H1 (cell line): ENCODE results near the gene LTN1. TPM values are rescaled to one million over a fixed set of nuclear protein-coding genes. Genes with fewer than 3 reads are reported as not detected.

ENCODE experiments used
- CTCF ChIA-PET: fragments of 300-600 bp; sonication (Branson Sonifier 250); formaldehyde crosslinking; loops from one replicate; lab custom pipeline; 2021; ENCODE audit not compliant: partially characterized antibody; lab: Charles Lee
- POLR2A ChIA-PET: fragments of 300-600 bp; sonication (Branson Sonifier 250); formaldehyde crosslinking; loops from one replicate; lab custom pipeline; 2021; ENCODE audit warnings: inconsistent platforms; ENCODE audit not compliant: partially characterized antibody; lab: Charles Lee
- DNase-seq, 2 experiments: peaks; one replicate each; pipeline versions ENCODE4 v3.0.0 to v3.0.0-alpha.2; 2010 to 2022; ENCODE audit warnings: low spot score in 2 of 2, low read depth in 1 of 2, mixed read lengths in 1 of 2
- FAIRE-seq: peaks from 2 replicates; lab custom pipeline; 2011; peaks lifted over from hg19 to GRCh38; lab: Jason Lieb, UNC
- H2AFZ ChIP-seq: 2 replicates; pipeline ENCODE4 v1.8.1; 2012; ENCODE audit warnings: low read length, inconsistent platforms
- H2AK5ac ChIP-seq: 2 replicates; pipeline ENCODE4 v1.6.1; 2013; ENCODE audit warnings: low read depth, low read length
- H2BK120ac ChIP-seq: replicated peaks from 2 replicates; pipeline ENCODE3; 2013; ENCODE audit warnings: low read depth, low read length, inconsistent platforms
- H2BK12ac ChIP-seq: 2 replicates; pipeline ENCODE4 v1.6.1; 2013; ENCODE audit warnings: low read depth, low read length
- H2BK15ac ChIP-seq: 2 replicates; pipeline ENCODE4 v1.6.1; 2013; ENCODE audit warnings: low read length
- H2BK20ac ChIP-seq: 2 replicates; pipeline ENCODE4 v1.6.1; 2013; ENCODE audit warnings: low read length
- H2BK5ac ChIP-seq: 2 replicates; pipeline ENCODE4 v1.6.1; 2013; ENCODE audit warnings: low read depth, low read length
- H3K14ac ChIP-seq: 2 replicates; pipeline ENCODE4 v1.6.1; 2013; ENCODE audit warnings: inconsistent platforms; ENCODE audit not compliant: insufficient read length
- H3K18ac ChIP-seq: 2 replicates; pipeline ENCODE4 v1.6.1; 2013; ENCODE audit warnings: low read length; ENCODE audit errors: extremely low read depth
- H3K23ac ChIP-seq: 2 replicates; pipeline ENCODE4 v1.6.1; 2013; ENCODE audit warnings: inconsistent platforms; ENCODE audit not compliant: insufficient read length
- H3K23me2 ChIP-seq: 2 replicates; pipeline ENCODE4 v1.6.1; 2013; ENCODE audit warnings: low read depth, low read length
- H3K27ac ChIP-seq: 2 replicates; pipeline ENCODE4 v1.6.1; 2011; ENCODE audit warnings: low read depth, low read length, inconsistent platforms
- H3K27me3 ChIP-seq, 4 experiments: replicated peaks in 1 of 4; 1 replicate in 1 of 4; 2 replicates in 3 of 4; pipeline versions ENCODE4 v1.6.1 to v1.8.1; 2011 to 2013; ENCODE audit warnings: low read length in 3 of 4, mild to moderate bottlenecking in 3 of 4, inconsistent platforms in 2 of 4, mixed read lengths in 2 of 4, moderate library complexity in 1 of 4; ENCODE audit not compliant: control insufficient read depth in 3 of 4, insufficient read depth in 3 of 4; ENCODE audit errors: extremely low read depth in 1 of 4
- H3K36me3 ChIP-seq, 4 experiments: 2 replicates each; pipeline versions ENCODE4 v1.6.1 to v1.8.1; 2011 to 2013; ENCODE audit warnings: mild to moderate bottlenecking in 4 of 4, low read length in 3 of 4, moderate library complexity in 2 of 4, control low read depth in 1 of 4, inconsistent platforms in 1 of 4; ENCODE audit not compliant: insufficient read depth in 4 of 4, control insufficient read depth in 2 of 4
- H3K4ac ChIP-seq: replicated peaks from 2 replicates; pipeline ENCODE3; 2013; ENCODE audit warnings: low read length, low read depth, mixed read lengths, inconsistent platforms; ENCODE audit not compliant: insufficient read length
- H3K4me1 ChIP-seq, 4 experiments: replicated peaks in 1 of 4; 1 replicate in 1 of 4; 2 replicates in 3 of 4; pipeline versions ENCODE4 v1.6.1 to v1.8.1; 2011 to 2013; ENCODE audit warnings: low read length in 3 of 4, inconsistent platforms in 2 of 4, mixed read lengths in 1 of 4; ENCODE audit not compliant: insufficient read depth in 4 of 4, control insufficient read depth in 3 of 4
- H3K4me2 ChIP-seq, 2 experiments: 2 replicates each; pipeline versions ENCODE4 v1.6.1 to v1.8.1; 2011 to 2013; ENCODE audit warnings: low read depth in 2 of 2, low read length in 2 of 2, control low read depth in 1 of 2, inconsistent platforms in 1 of 2, mild to moderate bottlenecking in 1 of 2; ENCODE audit not compliant: insufficient read depth in 1 of 2
- H3K4me3 ChIP-seq, 4 experiments: fragments of 200-600, 300-600 bp in 1 of 4; sonication (generic), shearing (Covaris generic), sonication (Bioruptor Twin) in 1 of 4; 2 replicates each; pipeline versions ENCODE4 v1.5.1 to v1.8.1; 2011 to 2016; ENCODE audit warnings: low read length in 4 of 4, low read depth in 3 of 4, control low read depth in 2 of 4, inconsistent platforms in 2 of 4, mild to moderate bottlenecking in 2 of 4, mixed read lengths in 1 of 4, moderate library complexity in 1 of 4; ENCODE audit not compliant: insufficient read depth in 2 of 4; ENCODE audit errors: extremely low read depth in 1 of 4
- H3K56ac ChIP-seq: replicated peaks from 2 replicates; pipeline ENCODE3; 2013; ENCODE audit warnings: low read depth, mild to moderate bottlenecking, mixed read lengths, low read length, inconsistent platforms; ENCODE audit not compliant: insufficient read length
- H3K79me1 ChIP-seq: 2 replicates; pipeline ENCODE4 v1.6.1; 2013; ENCODE audit warnings: low read depth, low read length, control low read depth
- H3K79me2 ChIP-seq, 2 experiments: 2 replicates each; pipeline versions ENCODE4 v1.6.1 to v1.8.1; 2012 to 2013; ENCODE audit warnings: low read length in 2 of 2, mild to moderate bottlenecking in 2 of 2, inconsistent platforms in 1 of 2; ENCODE audit not compliant: insufficient read depth in 2 of 2, control insufficient read depth in 1 of 2
- H3K9ac ChIP-seq, 4 experiments: replicated peaks in 1 of 4; 1 replicate in 1 of 4; 2 replicates in 3 of 4; pipeline versions ENCODE4 v1.6.1 to v1.8.1; 2011 to 2013; ENCODE audit warnings: low read depth in 3 of 4, low read length in 3 of 4, control low read depth in 2 of 4, mild to moderate bottlenecking in 2 of 4, moderate library complexity in 2 of 4, inconsistent platforms in 1 of 4; ENCODE audit errors: extremely low read depth in 1 of 4
- H3K9me3 ChIP-seq, 2 experiments: 2 replicates each; pipeline versions ENCODE4 v1.6.1 to v1.8.1; 2012 to 2013; ENCODE audit warnings: mild to moderate bottlenecking in 2 of 2, moderate library complexity in 2 of 2, control low read depth in 1 of 2, inconsistent platforms in 1 of 2, low read depth in 1 of 2, low read length in 1 of 2, mixed read lengths in 1 of 2; ENCODE audit not compliant: insufficient read depth in 2 of 2
- H4K20me1 ChIP-seq, 2 experiments: replicated peaks in 1 of 2; 2 replicates each; pipeline versions ENCODE3 to v1.8.1; 2011 to 2013; ENCODE audit warnings: inconsistent platforms in 2 of 2, low read length in 2 of 2, mild to moderate bottlenecking in 1 of 2; ENCODE audit not compliant: insufficient read depth in 2 of 2, control insufficient read depth in 1 of 2
- H4K5ac ChIP-seq: 2 replicates; pipeline ENCODE4 v1.6.1; 2013; ENCODE audit warnings: low read length, low read depth, mixed read lengths, inconsistent platforms; ENCODE audit not compliant: insufficient read length
- H4K8ac ChIP-seq: 2 replicates; pipeline ENCODE4 v1.8.0; 2013; ENCODE audit warnings: mild to moderate bottlenecking, moderate library complexity, low read length, inconsistent platforms; ENCODE audit not compliant: insufficient read depth; ENCODE audit errors: extremely low read depth
- H4K91ac ChIP-seq: replicated peaks from 2 replicates; pipeline ENCODE3; 2013; ENCODE audit warnings: low read length, mixed read lengths, inconsistent platforms; ENCODE audit not compliant: insufficient read length
- BRCA1 ChIP-seq: IDR thresholded peaks from 2 replicates; pipeline ENCODE4 v1.6.1; 2012; ENCODE audit warnings: low read depth, low read length, improper control_type of control experiment
- JUND ChIP-seq: IDR thresholded peaks from 2 replicates; pipeline ENCODE4 v1.6.1; 2011; ENCODE audit warnings: mild to moderate bottlenecking, improper control_type of control experiment, low read length
- MAFK ChIP-seq: IDR thresholded peaks from 2 replicates; pipeline ENCODE4 v1.6.1; 2012; ENCODE audit warnings: low read depth, mild to moderate bottlenecking, improper control_type of control experiment, low read length
- POLR2AphosphoS5 ChIP-seq: IDR thresholded peaks from 2 replicates; pipeline ENCODE4 v1.6.1; 2011; ENCODE audit warnings: low read depth, low read length
- WGBS, 2 experiments: shearing (Covaris generic) in 1 of 2; methylation state at CpG; one replicate each; pipeline versions ENCODE4 v1.1.6 to v1.1.7; 2013 to 2015; ENCODE audit warnings: low lambda C conversion rate in 2 of 2, mixed read lengths in 2 of 2, inconsistent platforms in 1 of 2, low coverage in 1 of 2, missing lambda C conversion rate in 1 of 2; ENCODE audit not compliant: insufficient replicate concordance in 2 of 2, insufficient coverage in 1 of 2, insufficient read length in 1 of 2; ENCODE audit errors: extremely low coverage in 1 of 2, missing lambda C conversion rate in 1 of 2; 5-methylcytosine and 5-hydroxymethylcytosine counted together
- polyA plus RNA-seq, 7 experiments: library from polyadenylated mRNA; depleted of rRNA in 3 of 7; stranded (reverse) in 5 of 7; unstranded in 2 of 7; fragments of >200 nt in 5 of 7; fragments of 200-250 nt in 2 of 7; gene quantifications; 1 replicate in 5 of 7; 2 replicates in 1 of 7; 4 replicates in 1 of 7; pipeline versions ENCODE4 v1.2.1 to v1.2.3, GENCODE V29; 2011 to 2013; ENCODE audit warnings: missing spikeins in 2 of 7, mixed read lengths in 2 of 7
- total RNA-seq: library from RNA; stranded (reverse); fragmentation: NEBNext Ultra II Directional; extraction: Animal tissue kit (Norgen Biotek cat#: 25700); gene quantifications from 2 replicates; pipeline ENCODE4 v1.2.1, GENCODE V29; 2021

The LTN1 gene
- total and polyA plus RNA-seq, 2 of the 8 experiments (the other 6 are each of a cell fraction or from before 2014, with no cell fraction given) = 3.2 to 23.5 TPM

GRCh38 chr21:28963831-28964230, 28.8 kb downstream of the LTN1 start:
- H3K27me3 ChIP-seq = no peaks in the 10 kb centered on the region
- no peaks in the 10 kb centered on the region for H3K79me1 ChIP-seq
- no peak overlapping the region for H2AK5ac ChIP-seq
- H2AFZ ChIP-seq = no peak overlapping the region
- H3K79me2 ChIP-seq = no peaks in the 10 kb centered on the region
- peaks cover 5 to 35% (median 15%) of the 10 kb centered on the region in 4 experiments; a peak in 7 of 8 replicates for H3K36me3 ChIP-seq
- no peaks in the 10 kb centered on the region for H3K9me3 ChIP-seq
- H4K8ac ChIP-seq = no peak overlapping the region
- 92% methylated on average over 1 of the region's 1 CpG; no CpG with 5 or more reads in 1 of the 2 experiments for WGBS, 2 experiments
- H4K5ac ChIP-seq = no peak overlapping the region
- no peak overlapping the region for H3K4me3 ChIP-seq
- no peak overlapping the region for H4K91ac ChIP-seq
- H2BK5ac ChIP-seq = no peak overlapping the region
- FAIRE-seq (no peak), DNase-seq (no peak)
- no peak overlapping the region for H2BK15ac ChIP-seq
- H3K23ac ChIP-seq = no peak overlapping the region
- no peak overlapping the region for H3K9ac ChIP-seq
- no peak overlapping the region for H3K56ac ChIP-seq
- H3K23me2 ChIP-seq = no peaks in the 10 kb centered on the region
- ChIA-PET CTCF (no interaction called here), POLR2A (no interaction called here)
- no peak overlapping the region for H3K27ac ChIP-seq
- H3K4me2 ChIP-seq = no peak overlapping the region
- no peak overlapping the region for H2BK12ac ChIP-seq
- no peak overlapping the region for H2BK20ac ChIP-seq
- no peak overlapping the region for H3K14ac ChIP-seq
- H3K18ac ChIP-seq = no peak overlapping the region
- no peak overlapping the region for H2BK120ac ChIP-seq
- TF ChIP-seq POLR2AphosphoS5 (no peak), BRCA1 (no peak), JUND (no peak), MAFK (no peak)
- H4K20me1 ChIP-seq = no peaks in the 10 kb centered on the region
- no peaks in the 10 kb centered on the region for H3K4me1 ChIP-seq
- no peak overlapping the region for H3K4ac ChIP-seq
